AG10803 (cell line): Measurements from ENCODE around the gene DBR1.

ENCODE experiments used
- DNase-seq: peaks from one replicate; pipeline ENCODE4 v3.0.0; 2010; ENCODE audit warnings: low read depth
- H3K4me3 ChIP-seq: 2 replicates; pipeline ENCODE4 v1.5.1; 2011; ENCODE audit warnings: mild to moderate bottlenecking, low read length, control low read depth
- CTCF ChIP-seq: conservative IDR thresholded peaks from 2 replicates; pipeline ENCODE4 v1.5.1; 2011; ENCODE audit warnings: mild to moderate bottlenecking, low read length, control low read depth, inconsistent platforms

The DBR1 gene

GRCh38 chr3:138112362-138112761 is 62.4 kb downstream of the DBR1 start:
- H3K4me3 ChIP-seq, result no peak overlapping the region
- no peak for DNase-seq
- TF ChIP-seq CTCF, result no peak
